Mammary epithelial cell (primary cell): ENCODE results near the gene COL5A1.

Experiments used
- CTCF ChIP-seq, 2 donors: IDR thresholded peaks in 1 of 2; conservative IDR thresholded peaks in 1 of 2; 2 replicates each; pipeline ENCODE4 v1.5.1; 2011 to 2012; ENCODE audit warnings: inconsistent platforms in 2 of 2, low read length in 2 of 2, mild to moderate bottlenecking in 2 of 2, control low read depth in 1 of 2, low read depth in 1 of 2; ENCODE audit not compliant: insufficient read depth in 1 of 2; ENCODE audit errors: extremely low read depth in 1 of 2
- EZH2 ChIP-seq: IDR thresholded peaks from 2 replicates; pipeline ENCODE4 v1.6.1; 2012; ENCODE audit warnings: low read length, inconsistent platforms, borderline replicate concordance

GRCh38 chr9:134812343-134812673, 170.7 kb downstream of the COL5A1 start:
- TF ChIP-seq CTCF (conservative IDR thresholded peaks at IDR 0.05 in 1 of 2, IDR thresholded peaks at IDR 0.05 in 1 of 2; ENCODE audit: extremely low read depth in 1 of 2, insufficient read depth in 1 of 2, low read depth in 1 of 2, low read length in 2 of 2) = no peak
- TF ChIP-seq EZH2 = no peak
